ENCODE measurements around the gene CLEC11A.

DNA sequence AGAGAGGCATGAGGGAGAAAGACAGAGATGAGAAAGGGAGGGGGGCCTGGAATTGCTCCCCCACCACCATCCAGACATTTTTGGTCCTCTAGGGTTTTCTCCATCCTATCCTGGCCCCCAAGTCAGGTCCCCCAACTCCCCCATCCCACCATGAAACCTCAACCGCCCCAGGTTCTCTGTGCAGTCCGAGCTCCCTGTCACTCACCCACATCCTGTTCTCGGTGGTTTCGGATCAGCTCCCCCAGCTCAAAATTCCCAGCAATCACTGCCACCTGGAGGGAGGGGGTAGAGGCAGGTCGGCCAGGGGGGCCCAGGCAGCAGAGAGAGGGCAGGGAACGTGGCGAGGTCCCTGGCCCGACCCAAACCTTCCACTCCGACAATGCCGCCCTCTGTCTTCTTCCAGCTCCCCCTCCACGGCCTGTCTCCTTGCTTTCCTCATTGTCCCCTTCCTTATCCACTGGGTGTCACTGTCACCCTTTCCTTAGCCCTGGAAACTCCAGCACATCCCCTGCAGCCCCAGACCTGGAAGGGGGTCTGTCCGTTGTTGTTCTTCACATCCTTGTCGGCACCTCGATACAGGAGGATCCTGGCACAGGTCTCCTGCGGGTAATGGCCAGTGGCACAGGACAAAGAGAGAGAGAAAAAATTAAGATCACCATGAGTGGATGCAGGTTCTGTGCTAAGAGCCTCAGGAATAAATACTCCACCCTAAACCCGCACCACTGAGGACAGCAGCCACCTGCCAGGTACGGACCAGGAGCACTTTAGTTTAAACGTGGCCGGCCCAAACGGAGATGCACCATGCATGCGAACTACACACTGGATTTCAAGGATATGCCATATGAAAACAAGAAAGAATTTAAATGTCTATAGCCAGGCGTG lies 19.0 kb upstream of the CLEC11A start:
- TF ChIP-seq RAD21 (conservative IDR thresholded peaks at IDR 0.05), result peak; percentile 67
- TF ChIP-seq, protein P1, sequence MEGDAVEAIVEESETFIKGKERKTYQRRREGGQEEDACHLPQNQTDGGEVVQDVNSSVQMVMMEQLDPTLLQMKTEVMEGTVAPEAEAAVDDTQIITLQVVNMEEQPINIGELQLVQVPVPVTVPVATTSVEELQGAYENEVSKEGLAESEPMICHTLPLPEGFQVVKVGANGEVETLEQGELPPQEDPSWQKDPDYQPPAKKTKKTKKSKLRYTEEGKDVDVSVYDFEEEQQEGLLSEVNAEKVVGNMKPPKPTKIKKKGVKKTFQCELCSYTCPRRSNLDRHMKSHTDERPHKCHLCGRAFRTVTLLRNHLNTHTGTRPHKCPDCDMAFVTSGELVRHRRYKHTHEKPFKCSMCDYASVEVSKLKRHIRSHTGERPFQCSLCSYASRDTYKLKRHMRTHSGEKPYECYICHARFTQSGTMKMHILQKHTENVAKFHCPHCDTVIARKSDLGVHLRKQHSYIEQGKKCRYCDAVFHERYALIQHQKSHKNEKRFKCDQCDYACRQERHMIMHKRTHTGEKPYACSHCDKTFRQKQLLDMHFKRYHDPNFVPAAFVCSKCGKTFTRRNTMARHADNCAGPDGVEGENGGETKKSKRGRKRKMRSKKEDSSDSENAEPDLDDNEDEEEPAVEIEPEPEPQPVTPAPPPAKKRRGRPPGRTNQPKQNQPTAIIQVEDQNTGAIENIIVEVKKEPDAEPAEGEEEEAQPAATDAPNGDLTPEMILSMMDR (IDR thresholded peaks at IDR 0.05; ENCODE audit: poor library complexity, severe bottlenecking), result peak; percentile 60
- TF ChIP-seq EZH2 (IDR thresholded peaks at IDR 0.05; ENCODE audit: borderline replicate concordance, insufficient read depth, low read length, poor library complexity, severe bottlenecking), result no peak
- no peak for TF ChIP-seq POLR2AphosphoS5 (IDR thresholded peaks at IDR 0.05)

Measured in neural cell (in vitro differentiated cells).